ENCODE results near the gene MORN3.
"Not testable (repeated sequence)": the region's sequence is repeated elsewhere in the genome, so short reads cannot be mapped to it uniquely, and the experiment has no call there.

DNA sequence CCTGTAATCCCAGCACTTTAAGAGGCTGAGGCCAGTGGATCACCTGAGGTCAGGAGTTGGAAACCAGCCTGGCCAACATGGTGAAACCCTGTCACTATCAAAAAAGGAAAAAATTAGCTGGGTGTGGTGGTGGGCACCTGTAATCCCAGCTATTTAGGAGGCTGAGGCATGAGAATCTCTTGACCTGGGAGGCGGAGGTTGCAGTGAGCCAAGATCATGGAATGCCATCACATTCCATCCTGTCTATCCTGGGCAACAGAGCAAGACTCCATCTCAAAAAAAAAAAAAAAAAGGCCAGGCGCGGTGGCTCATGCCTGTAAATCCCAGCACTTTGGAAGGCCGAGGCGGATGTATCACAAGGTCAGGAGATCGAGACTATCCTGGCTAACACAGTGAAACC, 28.4 kb upstream of the MORN3 start:
- TF ChIP-seq, protein P1, sequence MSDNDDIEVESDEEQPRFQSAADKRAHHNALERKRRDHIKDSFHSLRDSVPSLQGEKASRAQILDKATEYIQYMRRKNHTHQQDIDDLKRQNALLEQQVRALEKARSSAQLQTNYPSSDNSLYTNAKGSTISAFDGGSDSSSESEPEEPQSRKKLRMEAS (IDR thresholded peaks at IDR 0.05) = not testable (repeated sequence)
- not testable (repeated sequence) for TF ChIP-seq EZH2 (IDR thresholded peaks at IDR 0.05); SIN3A (IDR thresholded peaks at IDR 0.05; ENCODE audit: low read depth); POLR2AphosphoS5 (IDR thresholded peaks at IDR 0.05; ENCODE audit: low read depth, low read length); ZNF274 (IDR thresholded peaks at IDR 0.05; ENCODE audit: low read depth, low read length); EGR1 (IDR thresholded peaks at IDR 0.05; ENCODE audit: low read depth); EZH2phosphoT487 (IDR thresholded peaks at IDR 0.05; ENCODE audit: borderline replicate concordance); POLR2A (IDR thresholded peaks at IDR 0.05; ENCODE audit: borderline replicate concordance, extremely low read depth, insufficient read depth, insufficient read length); YY1 (IDR thresholded peaks at IDR 0.05; ENCODE audit: extremely low read depth, insufficient replicate concordance, low read depth, low read length)
- TF ChIP-seq, protein P2, sequence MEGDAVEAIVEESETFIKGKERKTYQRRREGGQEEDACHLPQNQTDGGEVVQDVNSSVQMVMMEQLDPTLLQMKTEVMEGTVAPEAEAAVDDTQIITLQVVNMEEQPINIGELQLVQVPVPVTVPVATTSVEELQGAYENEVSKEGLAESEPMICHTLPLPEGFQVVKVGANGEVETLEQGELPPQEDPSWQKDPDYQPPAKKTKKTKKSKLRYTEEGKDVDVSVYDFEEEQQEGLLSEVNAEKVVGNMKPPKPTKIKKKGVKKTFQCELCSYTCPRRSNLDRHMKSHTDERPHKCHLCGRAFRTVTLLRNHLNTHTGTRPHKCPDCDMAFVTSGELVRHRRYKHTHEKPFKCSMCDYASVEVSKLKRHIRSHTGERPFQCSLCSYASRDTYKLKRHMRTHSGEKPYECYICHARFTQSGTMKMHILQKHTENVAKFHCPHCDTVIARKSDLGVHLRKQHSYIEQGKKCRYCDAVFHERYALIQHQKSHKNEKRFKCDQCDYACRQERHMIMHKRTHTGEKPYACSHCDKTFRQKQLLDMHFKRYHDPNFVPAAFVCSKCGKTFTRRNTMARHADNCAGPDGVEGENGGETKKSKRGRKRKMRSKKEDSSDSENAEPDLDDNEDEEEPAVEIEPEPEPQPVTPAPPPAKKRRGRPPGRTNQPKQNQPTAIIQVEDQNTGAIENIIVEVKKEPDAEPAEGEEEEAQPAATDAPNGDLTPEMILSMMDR (IDR thresholded peaks at IDR 0.05 in 2 of 3, conservative IDR thresholded peaks at IDR 0.05 in 1 of 3; ENCODE audit: borderline replicate concordance in 1 of 3, insufficient read depth in 1 of 3, low read depth in 2 of 3, low read length in 2 of 3) = not testable (repeated sequence)
